K562 (cell line): ENCODE data around the gene URM1. TPM values are rescaled to one million over a fixed set of nuclear protein-coding genes. Genes with fewer than 3 reads are reported as not detected.

ENCODE experiments used
- FOXM1 ChIP-seq, 2 experiments: fragments of 450-650 bp in 1 of 2; sonication (generic) in 1 of 2; formaldehyde crosslinking in 1 of 2; IDR thresholded peaks; 2 replicates each; pipeline versions ENCODE4 v1.6.1 to v1.9.0; 2017 to 2022; ENCODE audit warnings: low read depth in 2 of 2, mild to moderate bottlenecking in 2 of 2, missing genetic modification reagents in 1 of 2, moderate library complexity in 1 of 2
- GABPB1 ChIP-seq: sonication (generic); formaldehyde crosslinking; IDR thresholded peaks from 2 replicates; pipeline ENCODE4 v1.8.0; 2022; ENCODE audit warnings: mild to moderate bottlenecking, missing genetic modification reagents
- HDAC1 ChIP-seq, 2 experiments: fragments of 450-650 bp; IDR thresholded peaks; 2 replicates each; pipeline ENCODE4 v1.6.1; 2016 to 2017; ENCODE audit warnings: inconsistent platforms in 1 of 2, mild to moderate bottlenecking in 1 of 2, moderate library complexity in 1 of 2
- MITF ChIP-seq: IDR thresholded peaks from 2 replicates; pipeline ENCODE4 v1.6.1; 2014; ENCODE audit warnings: antibody characterized with exemption
- NR2C1 ChIP-seq, 2 experiments: fragments of 450-650 bp; IDR thresholded peaks; 2 replicates each; pipeline ENCODE4 v1.6.1; 2017; ENCODE audit warnings: mild to moderate bottlenecking in 2 of 2, antibody characterized with exemption in 1 of 2, inconsistent platforms in 1 of 2, missing compliant biosample characterization in 1 of 2, missing genetic modification characterization in 1 of 2
- POLR3G ChIP-seq: IDR thresholded peaks from 2 replicates; pipeline ENCODE4 v1.6.1; 2011; ENCODE audit not compliant: insufficient read length, insufficient replicate concordance; ENCODE audit errors: extremely low read depth
- RFX5 ChIP-seq: IDR thresholded peaks from 2 replicates; pipeline ENCODE4 v1.6.1; 2011; ENCODE audit warnings: low read depth, mild to moderate bottlenecking, improper control_type of control experiment, low read length
- RUNX1 ChIP-seq: sonication (generic); IDR thresholded peaks from 2 replicates; pipeline ENCODE4 v1.6.1; 2016; ENCODE audit warnings: antibody characterized with exemption, low read depth
- SMARCC2 ChIP-seq: fragments of 450-650 bp; IDR thresholded peaks from 2 replicates; pipeline ENCODE4 v1.6.1; 2017; ENCODE audit warnings: antibody characterized with exemption, moderate library complexity, mild to moderate bottlenecking, low read depth
- SNIP1 ChIP-seq: fragments of 450-650 bp; IDR thresholded peaks from 2 replicates; pipeline ENCODE4 v1.7.1; 2017; ENCODE audit warnings: low read depth, mild to moderate bottlenecking
- ZFP30 ChIP-seq: fragments of 250-450 bp; sonication (Bioruptor Pico); IDR thresholded peaks from 2 replicates; pipeline ENCODE4 v1.8.0; 2022; ENCODE audit warnings: moderate library complexity, mild to moderate bottlenecking, inconsistent platforms, borderline replicate concordance
- ZNF274 ChIP-seq: IDR thresholded peaks from 2 replicates; pipeline ENCODE4 v1.6.1; 2011; ENCODE audit warnings: low read depth, mild to moderate bottlenecking, low read length, moderate library complexity, borderline replicate concordance
- polyA plus RNA-seq, 8 experiments: library from polyadenylated mRNA; depleted of rRNA in 4 of 8; stranded (reverse) in 5 of 8; unstranded in 3 of 8; fragments of >200 nt; fragmentation: Nextera tagmentation in 2 of 8; fragmentation: Illumina TruSeq in 1 of 8; extraction: Ambion mirVana in 2 of 8; extraction: Trizol in 1 of 8; gene quantifications; 2 replicates each; pipeline versions ENCODE4 v1.2.1 to v1.2.3, GENCODE V29; 2011 to 2014; ENCODE audit warnings: inconsistent platforms in 1 of 8, missing spikeins in 1 of 8
- total RNA-seq, 7 experiments: library from RNA; depleted of rRNA in 6 of 7; stranded (reverse); fragments of >200 nt in 6 of 7; fragmentation: Illumina TruSeq in 2 of 7; extraction: Trizol in 2 of 7; gene quantifications; 2 replicates each; pipeline versions ENCODE4 v1.2.1 to v1.2.3, GENCODE V29; 2011 to 2021; ENCODE audit warnings: low replicate concordance in 1 of 7
- TF ChIP-seq, protein P1 (sequence below): fragments of 250-450 bp; sonication (Bioruptor Pico); IDR thresholded peaks from 2 replicates; pipeline ENCODE4 v1.8.0; 2021; ENCODE audit warnings: moderate library complexity, mild to moderate bottlenecking, inconsistent platforms
- TF ChIP-seq, protein P2 (sequence below): sonication (generic); formaldehyde crosslinking; IDR thresholded peaks from 2 replicates; pipeline ENCODE4 v1.8.1; 2023; ENCODE audit warnings: missing genetic modification reagents, mild to moderate bottlenecking, borderline replicate concordance
- TF ChIP-seq, protein P3 (sequence below): sonication (generic); formaldehyde crosslinking; IDR thresholded peaks from 2 replicates; pipeline ENCODE4 v1.8.0; 2022; ENCODE audit warnings: missing genetic modification reagents, mild to moderate bottlenecking, borderline replicate concordance

URM1 gene
- total and polyA plus RNA-seq, 9 of the 15 experiments (the other 6 are each of a cell fraction or from before 2014, with no cell fraction given): 10.1 to 88.9 (median 53.3) TPM

DNA sequence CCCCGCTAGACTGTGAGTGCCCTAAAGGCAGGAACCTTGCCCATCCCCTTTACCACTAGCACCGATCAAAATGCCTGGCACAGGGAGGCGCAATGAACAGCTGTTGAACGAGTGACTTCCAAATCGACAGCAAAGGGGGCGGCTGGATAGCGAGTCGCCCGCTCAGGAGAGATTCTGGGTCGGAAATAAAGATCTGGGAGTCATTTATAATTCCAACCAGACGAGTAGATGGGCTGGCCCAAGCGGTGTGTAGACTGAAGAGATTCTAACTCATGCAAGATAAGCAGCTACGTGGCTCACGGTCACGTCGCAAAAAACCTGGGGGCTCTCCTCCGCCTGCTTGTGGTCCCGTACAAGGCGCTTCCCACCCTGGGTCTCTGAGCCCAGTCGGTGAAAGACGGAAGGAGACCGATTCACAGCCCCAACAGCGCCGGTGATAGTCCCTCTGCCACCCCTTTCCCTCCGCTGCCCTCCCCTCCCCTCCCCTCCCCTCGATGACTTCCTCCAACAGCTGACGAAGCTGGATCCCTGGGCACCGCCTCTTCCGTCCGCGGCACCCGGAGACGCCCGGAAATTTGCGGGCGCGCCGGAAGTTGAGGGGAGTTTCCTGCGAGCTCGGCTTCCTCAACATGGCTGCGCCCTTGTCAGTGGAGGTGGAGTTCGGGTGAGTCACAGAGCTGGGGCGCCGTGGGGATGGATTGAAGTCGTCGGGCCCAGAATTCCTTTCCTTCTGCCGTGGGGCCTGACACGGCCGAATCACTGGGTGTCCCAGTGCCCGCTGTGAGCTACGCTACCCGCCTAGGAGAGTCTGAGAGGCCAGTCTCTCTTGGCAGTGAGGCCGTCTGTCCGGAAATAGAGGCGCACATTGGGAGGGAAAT lies at the start of gene URM1 (continued):
- TF ChIP-seq, protein P1, sequence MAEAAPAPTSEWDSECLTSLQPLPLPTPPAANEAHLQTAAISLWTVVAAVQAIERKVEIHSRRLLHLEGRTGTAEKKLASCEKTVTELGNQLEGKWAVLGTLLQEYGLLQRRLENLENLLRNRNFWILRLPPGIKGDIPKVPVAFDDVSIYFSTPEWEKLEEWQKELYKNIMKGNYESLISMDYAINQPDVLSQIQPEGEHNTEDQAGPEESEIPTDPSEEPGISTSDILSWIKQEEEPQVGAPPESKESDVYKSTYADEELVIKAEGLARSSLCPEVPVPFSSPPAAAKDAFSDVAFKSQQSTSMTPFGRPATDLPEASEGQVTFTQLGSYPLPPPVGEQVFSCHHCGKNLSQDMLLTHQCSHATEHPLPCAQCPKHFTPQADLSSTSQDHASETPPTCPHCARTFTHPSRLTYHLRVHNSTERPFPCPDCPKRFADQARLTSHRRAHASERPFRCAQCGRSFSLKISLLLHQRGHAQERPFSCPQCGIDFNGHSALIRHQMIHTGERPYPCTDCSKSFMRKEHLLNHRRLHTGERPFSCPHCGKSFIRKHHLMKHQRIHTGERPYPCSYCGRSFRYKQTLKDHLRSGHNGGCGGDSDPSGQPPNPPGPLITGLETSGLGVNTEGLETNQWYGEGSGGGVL: no peak
- TF ChIP-seq SMARCC2 (peak; percentile 24; the same call in 1 of the 2 replicates), RFX5 (no peak), ZNF274 (no peak), MITF (no peak), NR2C1 (IDR thresholded peaks at IDR 0.05) (no peak), NR2C1 (tag; IDR thresholded peaks at IDR 0.05) (0 out of 2 replicates have a peak, but pooled peaks have one; percentile 33), HDAC1 (IDR thresholded peaks at IDR 0.05) (peak in 1 of 2 experiments; percentile 97; a peak in 2 of 4 replicates), ZFP30 (no peak), FOXM1 (IDR thresholded peaks at IDR 0.05; ENCODE audit: low read depth) (no peak), FOXM1 (CRISPR knock-in tag; IDR thresholded peaks at IDR 0.05; ENCODE audit: low read depth) (no peak), SNIP1 (no peak), POLR3G (no peak), RUNX1 (no peak; the same call in 1 of the 2 replicates), GABPB1 (peak; percentile 89)
- TF ChIP-seq, protein P2, sequence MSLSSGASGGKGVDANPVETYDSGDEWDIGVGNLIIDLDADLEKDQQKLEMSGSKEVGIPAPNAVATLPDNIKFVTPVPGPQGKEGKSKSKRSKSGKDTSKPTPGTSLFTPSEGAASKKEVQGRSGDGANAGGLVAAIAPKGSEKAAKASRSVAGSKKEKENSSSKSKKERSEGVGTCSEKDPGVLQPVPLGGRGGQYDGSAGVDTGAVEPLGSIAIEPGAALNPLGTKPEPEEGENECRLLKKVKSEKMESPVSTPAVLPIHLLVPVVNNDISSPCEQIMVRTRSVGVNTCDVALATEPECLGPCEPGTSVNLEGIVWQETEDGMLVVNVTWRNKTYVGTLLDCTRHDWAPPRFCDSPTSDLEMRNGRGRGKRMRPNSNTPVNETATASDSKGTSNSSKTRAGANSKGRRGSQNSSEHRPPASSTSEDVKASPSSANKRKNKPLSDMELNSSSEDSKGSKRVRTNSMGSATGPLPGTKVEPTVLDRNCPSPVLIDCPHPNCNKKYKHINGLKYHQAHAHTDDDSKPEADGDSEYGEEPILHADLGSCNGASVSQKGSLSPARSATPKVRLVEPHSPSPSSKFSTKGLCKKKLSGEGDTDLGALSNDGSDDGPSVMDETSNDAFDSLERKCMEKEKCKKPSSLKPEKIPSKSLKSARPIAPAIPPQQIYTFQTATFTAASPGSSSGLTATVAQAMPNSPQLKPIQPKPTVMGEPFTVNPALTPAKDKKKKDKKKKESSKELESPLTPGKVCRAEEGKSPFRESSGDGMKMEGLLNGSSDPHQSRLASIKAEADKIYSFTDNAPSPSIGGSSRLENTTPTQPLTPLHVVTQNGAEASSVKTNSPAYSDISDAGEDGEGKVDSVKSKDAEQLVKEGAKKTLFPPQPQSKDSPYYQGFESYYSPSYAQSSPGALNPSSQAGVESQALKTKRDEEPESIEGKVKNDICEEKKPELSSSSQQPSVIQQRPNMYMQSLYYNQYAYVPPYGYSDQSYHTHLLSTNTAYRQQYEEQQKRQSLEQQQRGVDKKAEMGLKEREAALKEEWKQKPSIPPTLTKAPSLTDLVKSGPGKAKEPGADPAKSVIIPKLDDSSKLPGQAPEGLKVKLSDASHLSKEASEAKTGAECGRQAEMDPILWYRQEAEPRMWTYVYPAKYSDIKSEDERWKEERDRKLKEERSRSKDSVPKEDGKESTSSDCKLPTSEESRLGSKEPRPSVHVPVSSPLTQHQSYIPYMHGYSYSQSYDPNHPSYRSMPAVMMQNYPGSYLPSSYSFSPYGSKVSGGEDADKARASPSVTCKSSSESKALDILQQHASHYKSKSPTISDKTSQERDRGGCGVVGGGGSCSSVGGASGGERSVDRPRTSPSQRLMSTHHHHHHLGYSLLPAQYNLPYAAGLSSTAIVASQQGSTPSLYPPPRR (CRISPR knock-in tag): no peak
- TF ChIP-seq, protein P3, sequence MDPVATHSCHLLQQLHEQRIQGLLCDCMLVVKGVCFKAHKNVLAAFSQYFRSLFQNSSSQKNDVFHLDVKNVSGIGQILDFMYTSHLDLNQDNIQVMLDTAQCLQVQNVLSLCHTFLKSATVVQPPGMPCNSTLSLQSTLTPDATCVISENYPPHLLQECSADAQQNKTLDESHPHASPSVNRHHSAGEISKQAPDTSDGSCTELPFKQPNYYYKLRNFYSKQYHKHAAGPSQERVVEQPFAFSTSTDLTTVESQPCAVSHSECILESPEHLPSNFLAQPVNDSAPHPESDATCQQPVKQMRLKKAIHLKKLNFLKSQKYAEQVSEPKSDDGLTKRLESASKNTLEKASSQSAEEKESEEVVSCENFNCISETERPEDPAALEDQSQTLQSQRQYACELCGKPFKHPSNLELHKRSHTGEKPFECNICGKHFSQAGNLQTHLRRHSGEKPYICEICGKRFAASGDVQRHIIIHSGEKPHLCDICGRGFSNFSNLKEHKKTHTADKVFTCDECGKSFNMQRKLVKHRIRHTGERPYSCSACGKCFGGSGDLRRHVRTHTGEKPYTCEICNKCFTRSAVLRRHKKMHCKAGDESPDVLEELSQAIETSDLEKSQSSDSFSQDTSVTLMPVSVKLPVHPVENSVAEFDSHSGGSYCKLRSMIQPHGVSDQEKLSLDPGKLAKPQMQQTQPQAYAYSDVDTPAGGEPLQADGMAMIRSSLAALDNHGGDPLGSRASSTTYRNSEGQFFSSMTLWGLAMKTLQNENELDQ (CRISPR knock-in tag): no peak
